GM23338 (cell line): ENCODE measurements around the gene CDC73. TPM values are rescaled to one million over a fixed set of nuclear protein-coding genes. Genes with fewer than 3 reads are reported as not detected.
"Not testable (repeated sequence)": the region's sequence is repeated elsewhere in the genome, so short reads cannot be mapped to it uniquely, and the experiment has no call there.

Experiments used
- ATAC-seq: fragments of 200-7000 bp; cut with Tn5 transposase; 3 replicates; pipeline ENCODE4 v1.9.1; 2020
- DNase-seq: peaks from one replicate; pipeline ENCODE4 v3.0.0-alpha.2; 2015; ENCODE audit warnings: low spot score
- H2AFZ ChIP-seq: fragments of 200-600 bp; sonication (generic); 2 replicates; pipeline ENCODE4 v1.8.0; 2016; ENCODE audit warnings: antibody characterized with exemption, mild to moderate bottlenecking, moderate library complexity
- H3F3A ChIP-seq: fragments of 200-600 bp; sonication (generic); replicated peaks from 2 replicates; pipeline ENCODE4 v1.8.0; 2017; ENCODE audit warnings: antibody characterized with exemption, mixed run types, low read depth
- H3K27ac ChIP-seq: fragments of 200-600 bp; sonication (generic); 2 replicates; pipeline ENCODE4 v1.6.1; 2016; ENCODE audit warnings: low read depth
- H3K27me3 ChIP-seq: fragments of 200-600 bp; sonication (generic); 2 replicates; pipeline ENCODE4 v1.8.0; 2016; ENCODE audit warnings: mild to moderate bottlenecking, mixed run types, moderate library complexity; ENCODE audit not compliant: insufficient read depth
- H3K36me3 ChIP-seq: fragments of 200-600 bp; sonication (generic); 2 replicates; pipeline ENCODE4 v1.8.0; 2016; ENCODE audit warnings: mild to moderate bottlenecking; ENCODE audit not compliant: insufficient read depth
- H3K4me1 ChIP-seq: fragments of 200-600 bp; sonication (generic); 2 replicates; pipeline ENCODE4 v1.8.0; 2016; ENCODE audit warnings: mild to moderate bottlenecking, moderate library complexity; ENCODE audit not compliant: insufficient read depth
- H3K4me2 ChIP-seq: fragments of 200-600 bp; sonication (generic); 2 replicates; pipeline ENCODE4 v1.7.1; 2017; ENCODE audit warnings: mixed run types
- H3K4me3 ChIP-seq: fragments of 200-600 bp; sonication (generic); 2 replicates; pipeline ENCODE4 v1.6.1; 2016; ENCODE audit warnings: mixed run types
- H3K79me2 ChIP-seq: fragments of 200-600 bp; sonication (generic); replicated peaks from 2 replicates; pipeline ENCODE4 v1.8.0; 2017; ENCODE audit warnings: mild to moderate bottlenecking; ENCODE audit not compliant: insufficient read depth
- H3K9me2 ChIP-seq: fragments of 200-600 bp; sonication (generic); 2 replicates; pipeline ENCODE4 v1.8.0; 2017; ENCODE audit not compliant: insufficient read depth
- H4K20me1 ChIP-seq: fragments of 200-600 bp; sonication (generic); replicated peaks from 2 replicates; pipeline ENCODE4 v1.8.0; 2017; ENCODE audit warnings: mild to moderate bottlenecking; ENCODE audit not compliant: insufficient read depth
- H3K27ac Mint-ChIP-seq: 2 replicates; pipeline ENCODE4 v1.8.0; 2020; ENCODE audit warnings: inconsistent platforms, mild to moderate bottlenecking, moderate library complexity, mixed read lengths
- H3K27me3 Mint-ChIP-seq: 3 replicates; pipeline ENCODE4 v1.8.0; 2022; ENCODE audit warnings: low read depth, mild to moderate bottlenecking, moderate library complexity, mixed read lengths, inconsistent platforms; ENCODE audit not compliant: insufficient read depth, poor library complexity
- H3K36me3 Mint-ChIP-seq: 3 replicates; pipeline ENCODE4 v1.8.0; 2021; ENCODE audit warnings: low read depth, mild to moderate bottlenecking, inconsistent platforms, moderate library complexity, mixed read lengths
- H3K4me1 Mint-ChIP-seq: 3 replicates; pipeline ENCODE4 v1.8.0; 2020; ENCODE audit warnings: mild to moderate bottlenecking, inconsistent platforms, mixed read lengths
- H3K4me3 Mint-ChIP-seq: 3 replicates; pipeline ENCODE4 v1.8.0; 2021; ENCODE audit warnings: moderate library complexity, mild to moderate bottlenecking, inconsistent platforms, mixed read lengths
- H3K9me3 Mint-ChIP-seq: 3 replicates; pipeline ENCODE4 v1.8.0; 2020; ENCODE audit warnings: moderate library complexity, mild to moderate bottlenecking, inconsistent platforms, mixed read lengths
- CREB1 ChIP-seq: fragments of 250-450 bp; sonication (Bioruptor Pico); IDR thresholded peaks from 2 replicates; pipeline ENCODE4 v1.5.0; 2020; ENCODE audit warnings: low read depth, mild to moderate bottlenecking, moderate library complexity
- EZH2 ChIP-seq: fragments of 200-600 bp; sonication (generic); IDR thresholded peaks from one replicate; pipeline ENCODE4 v1.8.0; 2017; ENCODE audit warnings: antibody characterized with exemption, mild to moderate bottlenecking, low read depth; ENCODE audit not compliant: unreplicated experiment
- JUNB ChIP-seq: IDR thresholded peaks from one replicate; pipeline ENCODE4 v1.6.1; 2016; ENCODE audit warnings: antibody characterized with exemption; ENCODE audit not compliant: unreplicated experiment
- NANOG ChIP-seq: IDR thresholded peaks from 2 replicates; pipeline ENCODE4 v1.6.1; 2016; ENCODE audit warnings: antibody characterized with exemption, borderline replicate concordance
- POLR2AphosphoS5 ChIP-seq: IDR thresholded peaks from 2 replicates; pipeline ENCODE4 v1.6.1; 2016; ENCODE audit warnings: antibody characterized with exemption, low read depth
- STAT1 ChIP-seq: IDR thresholded peaks from one replicate; pipeline ENCODE4 v1.6.1; 2016; ENCODE audit warnings: antibody characterized with exemption; ENCODE audit not compliant: unreplicated experiment
- ZNF114 ChIP-seq: fragments of 250-450 bp; sonication (Bioruptor Pico); IDR thresholded peaks from 2 replicates; pipeline ENCODE4 v1.5.0; 2020; ENCODE audit warnings: mild to moderate bottlenecking, moderate library complexity
- ZNF331 ChIP-seq: fragments of 250-450 bp; sonication (Bioruptor Pico); IDR thresholded peaks from 2 replicates; pipeline ENCODE4 v1.5.0; 2020; ENCODE audit warnings: low read depth, mild to moderate bottlenecking, moderate library complexity
- polyA plus RNA-seq: library from polyadenylated mRNA; unstranded; fragments of >200 nt; fragmentation: Nextera tagmentation; extraction: Ambion mirVana; gene quantifications from 2 replicates; pipeline ENCODE4 v1.2.1, GENCODE V29; 2016
- total RNA-seq: library from RNA; depleted of rRNA; stranded (reverse); fragments of >200 nt; shearing (Covaris generic); gene quantifications from 2 replicates; pipeline ENCODE4 v1.2.3, GENCODE V29; 2014
- TF ChIP-seq, protein P1 (sequence below): IDR thresholded peaks from one replicate; pipeline ENCODE4 v1.6.1; 2018; ENCODE audit warnings: antibody characterized with exemption; ENCODE audit not compliant: unreplicated experiment
- TF ChIP-seq, protein P2 (sequence below), 2 experiments: fragments of 200-600 bp in 1 of 2; sonication (generic) in 1 of 2; conservative IDR thresholded peaks; 2 replicates each; pipeline versions ENCODE4 v1.5.1 to v1.6.1; 2016 to 2017; ENCODE audit warnings: antibody characterized with exemption in 2 of 2, low read depth in 2 of 2, mild to moderate bottlenecking in 2 of 2, moderate library complexity in 1 of 2

Gene CDC73
- total and polyA plus RNA-seq, 2 experiments from 2014 or later, result 40.4 to 63.2 TPM

DNA sequence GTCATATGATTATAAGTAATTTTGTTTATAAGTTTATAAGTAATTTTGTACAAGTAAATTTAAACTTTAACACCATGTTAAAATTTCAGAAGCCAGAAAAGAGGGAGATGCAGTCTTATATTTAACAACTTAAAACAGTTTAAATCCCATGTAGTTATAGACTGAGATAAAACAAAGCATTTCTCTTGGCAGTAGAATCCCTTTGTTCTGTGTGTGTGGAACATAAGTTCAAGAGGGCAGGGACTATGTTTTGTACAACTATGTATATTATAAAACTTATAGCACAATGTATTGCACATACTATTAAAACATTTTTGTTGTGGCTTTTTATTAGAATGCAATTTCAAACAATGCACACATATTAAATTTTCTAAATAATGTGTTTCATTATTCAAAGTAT is 109.3 kb downstream of the CDC73 start:
- H3K4me1 ChIP-seq, H3K27me3 ChIP-seq, H3K9me3 Mint-ChIP-seq, H4K20me1 ChIP-seq, H3K36me3 ChIP-seq, H3K9me2 ChIP-seq, ATAC-seq, H3K27ac Mint-ChIP-seq, H3K4me2 ChIP-seq, H2AFZ ChIP-seq, H3F3A ChIP-seq, H3K36me3 Mint-ChIP-seq, DNase-seq, H3K4me3 Mint-ChIP-seq, H3K27me3 Mint-ChIP-seq, H3K4me1 Mint-ChIP-seq, H3K27ac ChIP-seq, H3K4me3 ChIP-seq: not testable (repeated sequence)
- peaks cover 17% of the 10 kb centered on the region for H3K79me2 ChIP-seq

DNA sequence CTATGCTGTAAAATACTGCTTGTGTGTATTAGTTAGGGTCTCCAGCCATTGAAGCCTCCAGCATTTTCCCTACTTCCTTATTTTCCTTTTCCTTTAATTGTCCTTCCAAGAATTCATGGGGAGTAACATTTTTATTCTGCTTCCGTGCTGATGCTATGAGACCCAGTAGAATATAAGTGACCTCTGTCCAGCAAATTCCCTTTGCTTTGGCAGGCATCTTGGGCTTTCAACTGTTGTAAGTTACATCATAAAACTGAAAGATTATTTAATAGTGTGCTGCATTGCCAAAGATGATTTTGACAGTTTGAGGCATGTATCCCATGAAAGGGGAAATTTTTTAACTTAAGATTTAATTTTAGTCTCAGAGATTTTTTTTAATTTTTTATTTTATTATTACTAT is 112.7 kb downstream of the CDC73 start:
- H3K27ac Mint-ChIP-seq, result no peak overlapping the region
- H3K79me2 ChIP-seq, result no peaks in the 10 kb centered on the region; the same call in 1 of the 2 replicates
- no peak overlapping the region for H3K27ac ChIP-seq
- no peak overlapping the region for H3K4me3 Mint-ChIP-seq
- no peaks in the 10 kb centered on the region for H4K20me1 ChIP-seq
- ATAC-seq, result no peak
- peaks cover 16% of the 10 kb centered on the region for H3K36me3 Mint-ChIP-seq
- H3K4me3 ChIP-seq, result no peak overlapping the region
- no peak for DNase-seq
- no peak overlapping the region for H2AFZ ChIP-seq
- H3K27me3 Mint-ChIP-seq, result no peaks in the 10 kb centered on the region
- no peaks in the 10 kb centered on the region for H3K9me2 ChIP-seq
- H3K4me1 Mint-ChIP-seq, result no peaks in the 10 kb centered on the region
- no peaks in the 10 kb centered on the region for H3K36me3 ChIP-seq
- H3F3A ChIP-seq, result no peaks in the 10 kb centered on the region
- no peak overlapping the region for H3K4me2 ChIP-seq
- TF ChIP-seq, protein P1, sequence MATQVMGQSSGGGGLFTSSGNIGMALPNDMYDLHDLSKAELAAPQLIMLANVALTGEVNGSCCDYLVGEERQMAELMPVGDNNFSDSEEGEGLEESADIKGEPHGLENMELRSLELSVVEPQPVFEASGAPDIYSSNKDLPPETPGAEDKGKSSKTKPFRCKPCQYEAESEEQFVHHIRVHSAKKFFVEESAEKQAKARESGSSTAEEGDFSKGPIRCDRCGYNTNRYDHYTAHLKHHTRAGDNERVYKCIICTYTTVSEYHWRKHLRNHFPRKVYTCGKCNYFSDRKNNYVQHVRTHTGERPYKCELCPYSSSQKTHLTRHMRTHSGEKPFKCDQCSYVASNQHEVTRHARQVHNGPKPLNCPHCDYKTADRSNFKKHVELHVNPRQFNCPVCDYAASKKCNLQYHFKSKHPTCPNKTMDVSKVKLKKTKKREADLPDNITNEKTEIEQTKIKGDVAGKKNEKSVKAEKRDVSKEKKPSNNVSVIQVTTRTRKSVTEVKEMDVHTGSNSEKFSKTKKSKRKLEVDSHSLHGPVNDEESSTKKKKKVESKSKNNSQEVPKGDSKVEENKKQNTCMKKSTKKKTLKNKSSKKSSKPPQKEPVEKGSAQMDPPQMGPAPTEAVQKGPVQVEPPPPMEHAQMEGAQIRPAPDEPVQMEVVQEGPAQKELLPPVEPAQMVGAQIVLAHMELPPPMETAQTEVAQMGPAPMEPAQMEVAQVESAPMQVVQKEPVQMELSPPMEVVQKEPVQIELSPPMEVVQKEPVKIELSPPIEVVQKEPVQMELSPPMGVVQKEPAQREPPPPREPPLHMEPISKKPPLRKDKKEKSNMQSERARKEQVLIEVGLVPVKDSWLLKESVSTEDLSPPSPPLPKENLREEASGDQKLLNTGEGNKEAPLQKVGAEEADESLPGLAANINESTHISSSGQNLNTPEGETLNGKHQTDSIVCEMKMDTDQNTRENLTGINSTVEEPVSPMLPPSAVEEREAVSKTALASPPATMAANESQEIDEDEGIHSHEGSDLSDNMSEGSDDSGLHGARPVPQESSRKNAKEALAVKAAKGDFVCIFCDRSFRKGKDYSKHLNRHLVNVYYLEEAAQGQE, result no peak
- TF ChIP-seq POLR2AphosphoS5 (no peak), EZH2 (no peak), ZNF114 (CRISPR knock-in tag) (no peak), ZNF331 (CRISPR knock-in tag) (no peak), JUNB (no peak), STAT1 (no peak)
- H3K9me3 Mint-ChIP-seq, result no peaks in the 10 kb centered on the region
- no peaks in the 10 kb centered on the region for H3K4me1 ChIP-seq
- H3K27me3 ChIP-seq, result no peaks in the 10 kb centered on the region

DNA sequence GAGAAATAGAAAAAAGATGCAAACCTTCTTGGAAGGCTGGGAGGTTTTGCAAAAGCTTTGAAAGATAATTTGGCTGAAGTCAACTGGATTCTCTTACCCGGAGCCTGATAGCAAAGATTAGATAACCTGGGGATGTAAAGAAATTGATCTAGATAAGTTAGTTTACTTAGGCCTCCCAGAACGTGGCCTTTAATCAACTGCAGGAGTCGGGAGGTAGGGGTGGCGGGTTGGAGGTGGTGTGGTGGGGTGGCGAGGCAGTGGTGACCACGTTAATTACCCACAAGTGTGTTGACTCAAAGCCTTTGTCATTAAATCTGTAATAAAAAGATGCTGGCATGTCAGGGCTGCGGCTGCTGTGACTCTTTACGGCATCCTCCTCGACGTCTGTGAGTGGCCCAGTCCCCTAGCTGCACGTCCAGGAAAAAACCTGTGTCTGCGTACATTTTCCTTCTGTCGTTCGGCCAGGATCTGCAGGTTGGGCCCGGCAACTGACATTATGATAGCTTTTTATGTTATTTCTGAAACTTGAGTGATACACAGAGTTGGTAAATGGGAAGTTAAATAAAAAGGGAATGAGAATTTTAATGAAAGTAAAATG is 115.6 kb downstream of the CDC73 start:
- H3K36me3 Mint-ChIP-seq, result peaks cover 17% of the 10 kb centered on the region
- no peak overlapping the region for H2AFZ ChIP-seq
- TF ChIP-seq ZNF114 (CRISPR knock-in tag) (no peak), NANOG (no peak), EZH2 (no peak), ZNF331 (CRISPR knock-in tag) (no peak), CREB1 (no peak), STAT1 (no peak)
- TF ChIP-seq, protein P2, sequence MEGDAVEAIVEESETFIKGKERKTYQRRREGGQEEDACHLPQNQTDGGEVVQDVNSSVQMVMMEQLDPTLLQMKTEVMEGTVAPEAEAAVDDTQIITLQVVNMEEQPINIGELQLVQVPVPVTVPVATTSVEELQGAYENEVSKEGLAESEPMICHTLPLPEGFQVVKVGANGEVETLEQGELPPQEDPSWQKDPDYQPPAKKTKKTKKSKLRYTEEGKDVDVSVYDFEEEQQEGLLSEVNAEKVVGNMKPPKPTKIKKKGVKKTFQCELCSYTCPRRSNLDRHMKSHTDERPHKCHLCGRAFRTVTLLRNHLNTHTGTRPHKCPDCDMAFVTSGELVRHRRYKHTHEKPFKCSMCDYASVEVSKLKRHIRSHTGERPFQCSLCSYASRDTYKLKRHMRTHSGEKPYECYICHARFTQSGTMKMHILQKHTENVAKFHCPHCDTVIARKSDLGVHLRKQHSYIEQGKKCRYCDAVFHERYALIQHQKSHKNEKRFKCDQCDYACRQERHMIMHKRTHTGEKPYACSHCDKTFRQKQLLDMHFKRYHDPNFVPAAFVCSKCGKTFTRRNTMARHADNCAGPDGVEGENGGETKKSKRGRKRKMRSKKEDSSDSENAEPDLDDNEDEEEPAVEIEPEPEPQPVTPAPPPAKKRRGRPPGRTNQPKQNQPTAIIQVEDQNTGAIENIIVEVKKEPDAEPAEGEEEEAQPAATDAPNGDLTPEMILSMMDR (conservative IDR thresholded peaks at IDR 0.05; ENCODE audit: low read depth in 2 of 2), result no peak
- TF ChIP-seq, protein P1, result no peak

More for the DNA sequence above, 115.6 kb downstream of the CDC73 start:
- H4K20me1 ChIP-seq, result no peaks in the 10 kb centered on the region
- no peak overlapping the region for H3K27ac Mint-ChIP-seq
- H3K4me3 Mint-ChIP-seq, result no peak overlapping the region
- no peaks in the 10 kb centered on the region; the same call in 2 of the 3 replicates for H3K9me3 Mint-ChIP-seq
- ATAC-seq (no peak), DNase-seq (no peak)
- H3K4me2 ChIP-seq, result no peak overlapping the region
- no peaks in the 10 kb centered on the region for H3K9me2 ChIP-seq
- no peaks in the 10 kb centered on the region for H3K4me1 Mint-ChIP-seq
- H3K4me1 ChIP-seq, result no peaks in the 10 kb centered on the region
- no peaks in the 10 kb centered on the region for H3F3A ChIP-seq
- no peaks in the 10 kb centered on the region; the same call in 1 of the 2 replicates for H3K79me2 ChIP-seq
- no peak overlapping the region for H3K27ac ChIP-seq
- no peaks in the 10 kb centered on the region for H3K27me3 ChIP-seq
- peaks cover 1% of the 10 kb centered on the region for H3K27me3 Mint-ChIP-seq
- H3K4me3 ChIP-seq, result no peak overlapping the region
- H3K36me3 ChIP-seq, result no peaks in the 10 kb centered on the region
